Amygdala (tissue), 56 donors: Measurements from ENCODE around the gene COMMD10.
"Not testable (repeated sequence)": the region's sequence is repeated elsewhere in the genome, so short reads cannot be mapped to it uniquely, and the experiment has no call there.

Experiments
- DNase-seq, 56 donors: peaks; one replicate each; lab custom pipeline; 2025; lab: John Stamatoyannopoulos, UW

COMMD10 gene

GRCh38 chr5:116084871-116085715 lies at the start of gene COMMD10:
COMMD10 (plus strand) TSS chr5:116085025.
- DNase-seq = peak in 55 of 56 donors; percentile 15 to 87 (median 71)

GRCh38 chr5:116035123-116035522 lies 49.7 kb upstream of the COMMD10 start:
- DNase-seq = no peak

DNA sequence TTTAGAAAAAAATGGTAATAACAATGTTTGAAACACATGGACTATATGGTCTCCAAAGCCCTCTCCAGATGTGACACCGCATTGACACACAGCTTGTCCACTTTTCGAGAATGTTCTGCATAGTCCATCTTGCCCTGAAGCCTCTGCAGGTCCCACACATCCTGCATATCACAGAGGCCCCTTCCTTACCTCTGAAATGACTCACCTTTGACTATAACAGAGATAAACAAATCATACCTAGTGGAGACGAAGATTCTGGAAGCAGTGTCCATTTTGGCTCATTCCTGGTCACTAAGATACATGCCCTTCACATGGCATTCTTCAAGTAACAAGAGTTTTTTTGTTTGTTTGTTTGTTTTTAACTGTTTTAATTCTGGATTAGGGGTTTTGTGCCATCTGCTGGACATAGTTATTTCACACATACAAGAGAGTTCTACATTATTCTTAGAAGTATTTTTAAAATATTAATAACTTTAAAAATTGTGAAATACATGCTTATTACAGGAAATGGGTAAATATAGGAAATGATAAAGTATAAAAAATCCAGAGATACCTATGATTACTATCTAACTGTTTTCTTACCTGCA lies 47.5 kb upstream of the COMMD10 start:
- no peak for DNase-seq

DNA sequence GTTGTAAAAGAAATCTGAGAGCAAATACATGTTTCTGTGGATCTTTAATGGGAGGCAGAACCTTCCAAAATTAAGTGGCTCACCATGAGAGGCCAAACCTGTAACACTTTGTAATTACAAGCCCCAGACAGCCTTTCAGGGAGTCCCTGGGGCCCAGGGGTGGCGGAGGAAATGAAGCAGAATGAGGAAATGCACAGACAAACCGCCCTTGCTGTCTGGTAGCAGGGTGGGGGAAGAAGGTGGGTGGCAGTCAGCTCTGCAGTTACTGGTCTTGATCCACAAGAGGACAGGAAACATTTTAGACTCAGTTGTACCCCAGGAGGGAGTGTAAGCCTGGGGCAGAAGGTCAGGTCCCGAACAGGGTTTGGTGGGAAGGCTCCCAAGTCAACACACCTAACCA lies 46.0 kb upstream of the COMMD10 start:
- DNase-seq = no peak

DNA sequence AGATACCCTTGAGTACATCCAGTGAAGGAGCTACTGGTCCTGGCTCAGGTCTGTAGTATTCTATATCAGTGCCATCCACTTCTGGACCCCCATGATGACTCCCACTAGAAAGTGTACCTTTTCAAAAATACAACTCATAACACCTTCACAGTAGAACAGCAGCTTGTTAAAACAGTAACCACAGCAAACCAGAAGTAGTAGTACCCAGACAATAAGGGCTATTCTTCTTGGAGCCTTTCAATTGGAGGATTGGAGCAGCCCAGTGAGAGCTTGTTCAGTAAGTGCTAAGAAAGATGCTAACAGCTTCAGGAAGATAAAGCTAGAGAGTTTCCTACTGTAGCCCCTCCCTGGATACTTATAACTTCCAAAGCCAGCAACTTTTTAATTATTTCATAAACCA lies 42.5 kb upstream of the COMMD10 start:
- DNase-seq = no peak

DNA sequence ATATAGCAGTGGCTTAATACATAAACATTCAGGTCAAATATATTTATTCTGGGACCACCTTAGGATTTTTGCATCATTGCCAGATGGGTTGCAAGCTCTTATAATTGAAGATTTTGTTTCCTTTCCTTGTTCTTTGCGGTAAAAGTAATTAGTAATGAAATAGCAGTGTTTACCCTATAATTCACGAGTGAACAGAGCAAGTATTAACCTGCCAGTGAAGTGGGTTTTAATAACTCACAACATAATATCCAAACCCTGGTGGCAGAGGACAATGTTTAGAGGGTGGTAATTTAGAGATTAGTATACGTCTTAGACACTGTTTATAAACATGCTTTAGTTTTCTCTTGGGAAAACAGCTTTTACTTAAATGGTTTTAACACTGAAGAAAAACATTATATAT lies 40.8 kb upstream of the COMMD10 start:
- DNase-seq = no peak

GRCh38 chr5:116045821-116046220 lies 39.0 kb upstream of the COMMD10 start:
- DNase-seq = no peak

DNA sequence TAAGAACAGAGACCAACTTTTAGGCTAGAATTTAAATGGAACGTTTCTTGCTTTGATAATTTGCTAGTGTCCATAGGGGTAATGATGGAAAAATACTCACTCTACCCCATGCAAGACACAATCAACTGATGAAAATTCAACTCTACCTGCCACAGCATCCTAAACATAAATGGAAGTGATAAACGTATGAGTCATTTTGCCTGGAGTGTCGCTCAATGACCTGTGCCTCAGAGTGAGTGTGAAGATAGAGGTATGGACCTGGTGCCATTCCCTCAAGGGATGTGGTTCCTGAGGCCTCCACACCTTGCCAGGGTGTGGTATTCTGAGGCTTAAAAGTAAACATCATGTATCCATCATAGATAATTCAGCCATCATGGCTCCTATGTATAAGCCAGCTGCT lies 38.6 kb upstream of the COMMD10 start:
- DNase-seq = no peak

DNA sequence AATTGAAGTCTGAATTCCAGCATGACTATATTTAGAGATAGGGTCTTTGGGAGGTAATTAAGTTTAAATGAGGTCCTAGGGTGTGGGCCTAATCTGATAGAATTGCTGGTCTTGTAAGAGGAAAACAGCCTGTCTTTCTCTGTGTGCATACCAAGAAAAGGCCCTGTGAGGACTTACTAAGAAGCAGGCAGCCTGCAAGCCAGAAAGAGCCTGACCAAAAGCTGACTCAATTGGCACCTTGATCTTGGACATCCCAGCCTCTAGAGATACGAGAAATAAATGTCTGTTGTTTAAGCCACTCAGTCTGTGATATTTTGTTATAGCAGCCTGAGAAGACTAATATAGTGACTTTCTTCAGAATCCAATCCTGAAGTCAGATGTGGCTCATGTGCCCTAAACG lies 38.0 kb upstream of the COMMD10 start:
- DNase-seq = no peak

DNA sequence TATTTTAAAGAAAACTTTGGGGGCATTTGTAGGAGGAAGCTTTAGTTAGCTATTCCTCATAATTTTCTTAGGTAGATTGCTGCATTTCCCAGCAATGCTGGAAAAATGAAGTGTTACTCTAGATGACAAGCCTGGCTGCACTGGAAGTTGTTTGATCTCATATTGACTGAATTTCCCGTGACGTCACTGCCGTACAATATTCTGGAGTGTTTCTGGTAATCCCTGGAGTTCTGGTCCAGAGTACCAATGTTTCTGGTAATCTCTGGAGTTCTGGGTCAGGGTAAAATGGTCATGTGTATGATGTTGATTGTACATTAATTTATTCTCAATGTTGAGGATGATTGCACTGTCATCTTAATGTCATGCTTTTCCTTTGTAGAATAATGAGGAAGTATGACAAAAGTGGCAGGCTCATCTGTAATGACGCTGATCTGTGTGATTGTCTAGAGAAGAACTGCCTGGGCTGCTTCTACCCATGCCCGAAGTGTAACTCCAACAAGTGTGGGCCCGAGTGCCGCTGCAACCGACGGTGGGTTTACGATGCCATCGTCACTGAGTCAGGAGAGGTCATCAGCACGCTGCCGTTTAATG lies 26.4 kb upstream of the COMMD10 start:
- no peak for DNase-seq

DNA sequence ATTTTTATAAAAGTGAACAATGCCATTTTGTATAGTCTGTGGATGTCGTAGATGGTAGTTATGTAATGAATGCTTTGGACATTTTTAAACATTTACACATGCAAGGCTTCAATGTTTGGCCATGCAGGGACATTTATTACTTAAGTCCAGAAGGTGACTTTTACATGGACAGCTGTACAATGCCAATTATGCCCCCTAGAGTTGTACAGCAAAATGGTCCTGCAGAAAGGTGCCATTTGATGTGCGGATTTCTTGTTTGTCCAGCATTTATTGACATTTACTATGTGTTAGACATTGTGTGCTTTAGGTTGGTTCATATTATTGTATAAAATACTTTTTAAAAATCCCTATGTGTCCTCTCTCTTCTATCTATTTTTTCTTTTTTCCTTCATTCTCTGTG lies 22.5 kb upstream of the COMMD10 start:
- DNase-seq = no peak

- no peak for DNase-seq
These were observed 20.9 kb upstream of the COMMD10 start for GRCh38 chr5:116063950-116064349.

DNA sequence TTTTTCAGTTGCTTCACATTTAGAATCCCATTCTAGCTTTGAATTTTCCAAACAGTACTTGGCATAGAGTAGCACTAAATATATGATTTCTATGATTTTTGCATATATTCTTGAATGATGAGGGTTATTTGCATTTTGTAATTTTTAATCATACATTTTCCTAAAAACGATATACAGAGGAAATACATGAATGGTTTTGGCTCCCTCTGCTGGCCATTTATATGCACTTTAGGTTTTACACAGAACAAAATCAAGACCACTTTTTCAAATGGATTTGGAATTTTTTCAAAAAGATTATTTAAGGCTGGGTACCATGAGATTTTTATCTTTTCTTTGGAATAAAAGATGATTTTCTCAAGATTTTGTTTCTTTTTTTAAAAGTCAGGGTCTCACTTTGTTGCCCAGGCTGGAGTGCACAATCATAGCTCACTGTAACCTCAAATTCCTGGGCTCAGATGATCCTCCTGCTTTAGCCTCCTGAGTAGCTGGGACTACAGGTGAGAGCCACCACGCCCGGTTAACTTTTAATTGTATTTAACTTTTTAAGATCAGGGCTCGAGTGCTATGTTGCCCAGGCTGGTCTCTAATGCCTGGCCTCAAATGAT lies 16.7 kb upstream of the COMMD10 start:
- DNase-seq = peak in 5 of 56 donors; percentile 4 to 60 (median 5)

- no peak for DNase-seq
These were observed 13.6 kb upstream of the COMMD10 start for GRCh38 chr5:116071211-116071610.

DNA sequence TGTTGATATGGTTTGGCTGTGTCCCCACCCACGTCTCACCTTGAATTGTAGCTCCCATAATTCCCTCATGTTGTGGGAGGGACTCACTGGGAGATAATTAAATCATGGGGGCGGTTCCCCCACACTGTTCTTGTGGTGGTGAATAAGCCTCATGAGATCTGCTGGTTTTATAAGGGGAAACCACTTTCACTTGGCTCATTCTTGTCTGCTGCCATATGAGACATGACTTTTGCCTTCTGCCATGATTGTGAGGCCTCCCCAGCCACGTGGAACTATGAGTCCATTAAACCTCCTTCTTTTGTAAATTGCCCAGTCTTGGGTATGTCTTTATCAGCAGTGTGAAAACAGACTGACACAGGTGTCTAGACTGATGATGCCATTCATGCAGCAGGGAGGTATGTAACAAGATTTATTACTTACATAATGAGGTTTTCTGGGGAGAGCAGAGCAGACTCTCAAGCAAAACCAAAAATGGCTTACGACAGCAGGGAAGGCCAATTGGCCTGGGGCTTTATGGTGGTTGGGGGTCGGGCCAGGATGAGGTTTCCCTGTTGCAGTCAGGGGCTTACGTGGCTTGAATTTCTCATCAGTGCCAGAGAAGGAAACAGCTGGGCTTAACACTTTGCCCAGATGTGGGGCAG lies 9.5 kb upstream of the COMMD10 start:
- no peak for DNase-seq

GRCh38 chr5:116076496-116076895 lies 8.3 kb upstream of the COMMD10 start:
- peak in 1 of 56 donors; percentile 17 for DNase-seq

- no peak for DNase-seq
These were observed 6.6 kb upstream of the COMMD10 start for GRCh38 chr5:116078199-116078598.

GRCh38 chr5:116084287-116084691 lies 536 bp upstream of the COMMD10 start:
- peak in 2 of 56 donors; percentile 2 to 3 for DNase-seq

DNA sequence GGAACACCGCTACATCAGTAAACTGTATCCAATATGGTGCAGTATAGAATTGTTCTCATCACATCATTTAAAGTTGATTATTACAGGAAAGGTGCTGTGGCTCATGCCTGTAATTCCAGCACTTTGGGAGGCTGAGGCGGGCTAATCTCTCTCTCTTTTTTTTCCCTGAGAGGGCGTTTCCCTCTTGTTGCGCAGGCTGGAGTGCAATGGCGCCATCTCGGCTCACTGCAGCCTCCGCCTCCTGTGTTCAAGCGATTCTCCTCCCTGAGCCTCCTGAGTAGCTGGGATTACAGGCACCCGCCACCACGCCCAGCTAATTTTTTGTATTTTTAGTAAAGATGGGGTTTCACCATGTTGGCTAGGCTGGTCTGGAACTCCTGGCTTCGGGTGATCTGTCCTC lies 1.5 kb downstream of the COMMD10 start:
- DNase-seq = not testable (repeated sequence)

GRCh38 chr5:116088062-116088461 lies 3.2 kb downstream of the COMMD10 start:
- DNase-seq = no peak

- no peak for DNase-seq
These were observed 5.5 kb downstream of the COMMD10 start for GRCh38 chr5:116090302-116090701.
